Measurements from ENCODE around the gene CLEC12A. TPM values are rescaled to one million over a fixed set of nuclear protein-coding genes. Genes with fewer than 3 reads are reported as not detected.
"Not testable (repeated sequence)": the region's sequence is repeated elsewhere in the genome, so short reads cannot be mapped to it uniquely, and the experiment has no call there.

The CLEC12A gene
- total and polyA plus RNA-seq, 2 donors (not counting 1 experiment from before 2014, with no cell fraction given) = 1.0 TPM; not detected in 1

GRCh38 chr12:10021342-10021741, 50.1 kb downstream of the CLEC12A start:
- Mint-ChIP-seq H3K27me3 (peaks cover 20% of the 10 kb centered on the region), H3K4me1 (no peaks in the 10 kb centered on the region), H3K27ac (no peak overlapping the region), H3K4me3 (no peak overlapping the region), H3K9me3 (ENCODE audit: insufficient read depth) (peaks cover 2% of the 10 kb centered on the region)
- H3K4me3 ChIP-seq (ENCODE audit: control extremely low read depth in 1 of 5, extremely low read depth in 1 of 5, insufficient read depth in 1 of 5, low read depth in 2 of 5, low read length in 4 of 5) = no peak overlapping the region
- intact Hi-C loops (cut with micrococcal nuclease) = no loop called here
- no peaks in the 10 kb centered on the region for H4K20me1 ChIP-seq (ENCODE audit: control insufficient read depth, insufficient read depth, low read length, poor library complexity, severe bottlenecking)
- no peak overlapping the region for H2AFZ ChIP-seq (ENCODE audit: insufficient read depth, low read depth, low read length, poor library complexity, severe bottlenecking)
- no peaks in the 10 kb centered on the region for H3K9me3 ChIP-seq (ENCODE audit: control extremely low read depth in 1 of 3, control insufficient read depth in 2 of 3, insufficient read depth in 1 of 3, low read length in 2 of 3)
- TF ChIP-seq CTCF (IDR thresholded peaks at IDR 0.05) (no peak), EZH2 (IDR thresholded peaks at IDR 0.05; ENCODE audit: borderline replicate concordance, insufficient read depth, low read depth, low read length, poor library complexity, severe bottlenecking) (no peak)
- no CpG with 5 or more reads among the region's 3 CpGs for WGBS (ENCODE audit: insufficient coverage)
- no peaks in the 10 kb centered on the region for H3K36me3 ChIP-seq (replicated peaks in 1 of 2; ENCODE audit: control extremely low read depth in 1 of 2, control insufficient read depth in 1 of 2, extremely low read depth in 1 of 2, insufficient read depth in 2 of 2, low read length in 1 of 2)
- no peak overlapping the region for H3K9ac ChIP-seq (ENCODE audit: low read length)
- no peaks in the 10 kb centered on the region for H3K4me1 ChIP-seq (ENCODE audit: control insufficient read depth in 2 of 2, insufficient read depth in 2 of 2, low read length in 2 of 2)
- no peak for DNase-seq
- no peak for ATAC-seq (ENCODE audit: low read depth)
- H3K4me2 ChIP-seq (replicated peaks; ENCODE audit: low read depth, low read length, poor library complexity, severe bottlenecking) = no peak overlapping the region
- no peak overlapping the region for H3K27ac ChIP-seq (ENCODE audit: low read length in 2 of 2)
- H3K27me3 ChIP-seq (replicated peaks in 1 of 4; ENCODE audit: control extremely low read depth in 1 of 4, control insufficient read depth in 3 of 4, insufficient read depth in 4 of 4, low read length in 3 of 4) = peaks cover 0 to 3% (median 0%) of the 10 kb centered on the region in 4 experiments
- ChIA-PET CTCF (no interaction called here), POLR2A (no interaction called here)
- no peaks in the 10 kb centered on the region for H3K79me2 ChIP-seq (ENCODE audit: control insufficient read depth, insufficient read depth, low read length)

- Mint-ChIP-seq H3K4me1 (no peaks in the 10 kb centered on the region), H3K27ac (no peak overlapping the region), H3K4me3 (no peak overlapping the region), H3K9me3 (ENCODE audit: insufficient read depth) (peaks cover 2% of the 10 kb centered on the region), H3K27me3 (peaks cover 31% of the 10 kb centered on the region)
- ChIA-PET POLR2A (no interaction called here), CTCF (no interaction called here)
- TF ChIP-seq EZH2 (IDR thresholded peaks at IDR 0.05; ENCODE audit: borderline replicate concordance, insufficient read depth, low read depth, low read length, poor library complexity, severe bottlenecking) (no peak), CTCF (IDR thresholded peaks at IDR 0.05) (no peak)
- H3K4me1 ChIP-seq (ENCODE audit: control insufficient read depth in 2 of 2, insufficient read depth in 2 of 2, low read length in 2 of 2) = no peaks in the 10 kb centered on the region
- no peaks in the 10 kb centered on the region for H3K79me2 ChIP-seq (ENCODE audit: control insufficient read depth, insufficient read depth, low read length)
- DNase-seq = no peak
- no peak for ATAC-seq (ENCODE audit: low read depth)
- no peak overlapping the region for H3K27ac ChIP-seq (ENCODE audit: low read length in 2 of 2)
- peaks cover 0 to 3% (median 0%) of the 10 kb centered on the region in 4 experiments for H3K27me3 ChIP-seq (replicated peaks in 1 of 4; ENCODE audit: control extremely low read depth in 1 of 4, control insufficient read depth in 3 of 4, insufficient read depth in 4 of 4, low read length in 3 of 4)
- H3K36me3 ChIP-seq (replicated peaks in 1 of 2; ENCODE audit: control extremely low read depth in 1 of 2, control insufficient read depth in 1 of 2, extremely low read depth in 1 of 2, insufficient read depth in 2 of 2, low read length in 1 of 2) = no peaks in the 10 kb centered on the region
- H4K20me1 ChIP-seq (ENCODE audit: control insufficient read depth, insufficient read depth, low read length, poor library complexity, severe bottlenecking) = no peaks in the 10 kb centered on the region
- intact Hi-C loops (cut with micrococcal nuclease) = no loop called here
- no CpG with 5 or more reads among the region's 3 CpGs for WGBS (ENCODE audit: insufficient coverage)
- H3K9ac ChIP-seq (ENCODE audit: low read length) = no peak overlapping the region
- no peak overlapping the region for H2AFZ ChIP-seq (ENCODE audit: insufficient read depth, low read depth, low read length, poor library complexity, severe bottlenecking)
- no peak overlapping the region for H3K4me3 ChIP-seq (ENCODE audit: control extremely low read depth in 1 of 5, extremely low read depth in 1 of 5, insufficient read depth in 1 of 5, low read depth in 2 of 5, low read length in 4 of 5)
- no peaks in the 10 kb centered on the region for H3K9me3 ChIP-seq (ENCODE audit: control extremely low read depth in 1 of 3, control insufficient read depth in 2 of 3, insufficient read depth in 1 of 3, low read length in 2 of 3)
- no peak overlapping the region for H3K4me2 ChIP-seq (replicated peaks; ENCODE audit: low read depth, low read length, poor library complexity, severe bottlenecking)
Measured at GRCh38 chr12:10025236-10025635, 54.0 kb downstream of the CLEC12A start.

- H3K79me2 ChIP-seq (ENCODE audit: control insufficient read depth, insufficient read depth, low read length); DNase-seq; H3K9ac ChIP-seq (ENCODE audit: low read length); H3K4me1 ChIP-seq (ENCODE audit: control insufficient read depth in 2 of 2, insufficient read depth in 2 of 2, low read length in 2 of 2); H2AFZ ChIP-seq (ENCODE audit: insufficient read depth, low read depth, low read length, poor library complexity, severe bottlenecking); H3K4me3 ChIP-seq (ENCODE audit: control extremely low read depth in 1 of 5, extremely low read depth in 1 of 5, insufficient read depth in 1 of 5, low read depth in 2 of 5, low read length in 4 of 5); H3K27me3 ChIP-seq (replicated peaks in 1 of 4; ENCODE audit: control extremely low read depth in 1 of 4, control insufficient read depth in 3 of 4, insufficient read depth in 4 of 4, low read length in 3 of 4); H3K27ac ChIP-seq (ENCODE audit: low read length in 2 of 2); H3K4me1 Mint-ChIP-seq; ATAC-seq (ENCODE audit: low read depth); H3K9me3 Mint-ChIP-seq (ENCODE audit: insufficient read depth); POLR2A ChIA-PET; H3K4me3 Mint-ChIP-seq; H3K4me2 ChIP-seq (replicated peaks; ENCODE audit: low read depth, low read length, poor library complexity, severe bottlenecking); intact Hi-C loops (cut with micrococcal nuclease); H3K9me3 ChIP-seq (ENCODE audit: control extremely low read depth in 1 of 3, control insufficient read depth in 2 of 3, insufficient read depth in 1 of 3, low read length in 2 of 3); H3K36me3 ChIP-seq (replicated peaks in 1 of 2; ENCODE audit: control extremely low read depth in 1 of 2, control insufficient read depth in 1 of 2, extremely low read depth in 1 of 2, insufficient read depth in 2 of 2, low read length in 1 of 2); H4K20me1 ChIP-seq (ENCODE audit: control insufficient read depth, insufficient read depth, low read length, poor library complexity, severe bottlenecking); CTCF ChIA-PET; H3K27ac Mint-ChIP-seq: not testable (repeated sequence)
- no CpG with 5 or more reads among the region's 4 CpGs for WGBS (ENCODE audit: insufficient coverage)
- peaks cover 30% of the 10 kb centered on the region for H3K27me3 Mint-ChIP-seq
Measured at GRCh38 chr12:10026666-10027065, 55.5 kb downstream of the CLEC12A start.
